Left lung (tissue), 10 donors: ENCODE results near the gene ZNF423. TPM values are rescaled to one million over a fixed set of nuclear protein-coding genes. Genes with fewer than 3 reads are reported as not detected.

Experiments
- ATAC-seq: fragments of 200-7000 bp; cut with Tn5 transposase; one replicate; pipeline ENCODE4 v1.9.1; 2020; ENCODE audit warnings: moderate library complexity
- DNase-seq, 4 donors: peaks; one replicate each; pipeline ENCODE4 v3.0.0-alpha.2; 2013 to 2020
- H3K27ac ChIP-seq, 2 donors: fragments of 200-600 bp; sonication (generic) in 1 of 2; one replicate each; pipeline versions ENCODE4 v1.5.0 to v1.8.0; 2020 to 2021
- H3K27me3 ChIP-seq, 2 donors: fragments of 200-600 bp; sonication (generic) in 1 of 2; one replicate each; pipeline versions ENCODE4 v1.5.0 to v1.8.0; 2020 to 2021
- H3K36me3 ChIP-seq, 2 donors: fragments of 200-600 bp; sonication (generic) in 1 of 2; one replicate each; pipeline versions ENCODE4 v1.5.0 to v1.8.0; 2020 to 2021
- H3K4me1 ChIP-seq, 2 donors: fragments of 200-600 bp; one replicate each; pipeline ENCODE4 v1.8.0; 2021
- H3K4me3 ChIP-seq, 2 donors: fragments of 200-600 bp; sonication (generic) in 1 of 2; one replicate each; pipeline versions ENCODE4 v1.5.0 to v1.8.0; 2020 to 2021; ENCODE audit warnings: mild to moderate bottlenecking in 1 of 2
- H3K9me3 ChIP-seq, 2 donors: fragments of 200-600 bp; sonication (generic) in 1 of 2; one replicate each; pipeline versions ENCODE4 v1.5.0 to v1.8.0; 2020 to 2021
- intact Hi-C, 2 donors: fragments of 100-400 bp; cut with DNase I; formaldehyde crosslinking; loops; one replicate each; pipeline versions ENCODE4 v1.11.2 to v1.14.2; 2022
- polyA plus RNA-seq, 6 donors: library from polyadenylated mRNA; unstranded; fragments of 120-200 nt; gene quantifications; one replicate each; pipeline ENCODE4 v1.2.1, GENCODE V29; 2013; ENCODE audit not compliant: insufficient read length in 6 of 6
- total RNA-seq, 2 donors: library from RNA; stranded (reverse); fragmentation: NEBNext Ultra II Directional; extraction: Animal tissue kit (Norgen Biotek cat#: 25700); gene quantifications; one replicate each; pipeline ENCODE4 v1.2.1, GENCODE V29; 2021
- TF ChIP-seq, protein P1 (sequence below), 2 donors: fragments of 200-600 bp; sonication (generic) in 1 of 2; IDR thresholded peaks; one replicate each; pipeline versions ENCODE4 v1.5.0 to v1.8.0; 2021; ENCODE audit warnings: antibody characterized with exemption in 2 of 2
- donor health status: DM: no; HTN: yes; CAD: no.
- donor health status: DM: no; HTN: no; CAD: no.

Gene ZNF423
- total and polyA plus RNA-seq, 8 donors: 7.8 to 30.5 (median 26.6) TPM

- Histone ChIP-seq H3K4me1 (no peaks in the 10 kb centered on the region), H3K9me3 (no peaks in the 10 kb centered on the region), H3K27ac (no peak overlapping the region), H3K4me3 (no peak overlapping the region), H3K36me3 (no peaks in the 10 kb centered on the region), H3K27me3 (no peaks in the 10 kb centered on the region)
- intact Hi-C loops: no loop called here
- TF ChIP-seq, protein P1, sequence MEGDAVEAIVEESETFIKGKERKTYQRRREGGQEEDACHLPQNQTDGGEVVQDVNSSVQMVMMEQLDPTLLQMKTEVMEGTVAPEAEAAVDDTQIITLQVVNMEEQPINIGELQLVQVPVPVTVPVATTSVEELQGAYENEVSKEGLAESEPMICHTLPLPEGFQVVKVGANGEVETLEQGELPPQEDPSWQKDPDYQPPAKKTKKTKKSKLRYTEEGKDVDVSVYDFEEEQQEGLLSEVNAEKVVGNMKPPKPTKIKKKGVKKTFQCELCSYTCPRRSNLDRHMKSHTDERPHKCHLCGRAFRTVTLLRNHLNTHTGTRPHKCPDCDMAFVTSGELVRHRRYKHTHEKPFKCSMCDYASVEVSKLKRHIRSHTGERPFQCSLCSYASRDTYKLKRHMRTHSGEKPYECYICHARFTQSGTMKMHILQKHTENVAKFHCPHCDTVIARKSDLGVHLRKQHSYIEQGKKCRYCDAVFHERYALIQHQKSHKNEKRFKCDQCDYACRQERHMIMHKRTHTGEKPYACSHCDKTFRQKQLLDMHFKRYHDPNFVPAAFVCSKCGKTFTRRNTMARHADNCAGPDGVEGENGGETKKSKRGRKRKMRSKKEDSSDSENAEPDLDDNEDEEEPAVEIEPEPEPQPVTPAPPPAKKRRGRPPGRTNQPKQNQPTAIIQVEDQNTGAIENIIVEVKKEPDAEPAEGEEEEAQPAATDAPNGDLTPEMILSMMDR (IDR thresholded peaks at IDR 0.05): no peak
- ATAC-seq (no peak), DNase-seq (no peak)
Measured at GRCh38 chr16:49542946-49543630, 312.8 kb downstream of the ZNF423 start.

DNA sequence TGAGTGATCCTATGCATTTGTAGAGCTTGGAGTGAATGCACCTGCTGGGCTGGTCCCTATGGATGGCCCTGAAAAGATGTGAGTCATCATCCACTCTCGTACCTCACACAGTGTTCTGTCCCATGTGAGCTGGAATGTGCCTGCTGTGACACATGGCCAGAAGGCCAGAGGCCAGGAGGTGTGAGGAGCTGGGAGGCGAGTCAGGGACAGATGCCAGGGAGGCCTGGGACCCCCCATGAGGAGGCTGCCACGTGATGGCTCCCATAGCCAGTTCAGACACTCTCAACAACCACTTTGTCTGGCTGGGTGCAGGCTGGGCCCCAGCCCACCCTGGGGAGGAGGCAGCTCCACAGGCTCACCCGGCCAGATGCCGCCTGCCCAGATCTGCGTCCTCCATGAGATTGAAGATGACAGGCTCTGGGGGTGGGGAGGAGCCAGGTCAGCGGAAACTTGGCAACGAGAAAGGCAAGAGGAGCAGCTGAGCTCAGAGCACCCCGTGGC, 313.5 kb downstream of the ZNF423 start:
- no peak for ATAC-seq
- H3K4me1 ChIP-seq: no peaks in the 10 kb centered on the region
- no peaks in the 10 kb centered on the region for H3K36me3 ChIP-seq
- TF ChIP-seq, protein P1 (IDR thresholded peaks at IDR 0.05): no peak
- intact Hi-C loops: no loop called here
- DNase-seq: no peak
- no peak overlapping the region for H3K27ac ChIP-seq
- H3K27me3 ChIP-seq: no peaks in the 10 kb centered on the region
- H3K4me3 ChIP-seq: no peak overlapping the region
- no peaks in the 10 kb centered on the region for H3K9me3 ChIP-seq

GRCh38 chr16:49540836-49541235, 315.1 kb downstream of the ZNF423 start:
- H3K4me1 ChIP-seq: no peaks in the 10 kb centered on the region
- intact Hi-C loops: no loop called here
- H3K9me3 ChIP-seq: no peaks in the 10 kb centered on the region
- DNase-seq: no peak
- H3K27ac ChIP-seq: no peak overlapping the region
- no peaks in the 10 kb centered on the region for H3K36me3 ChIP-seq
- H3K27me3 ChIP-seq: no peaks in the 10 kb centered on the region
- TF ChIP-seq, protein P1 (IDR thresholded peaks at IDR 0.05): no peak
- H3K4me3 ChIP-seq: no peak overlapping the region
- no peak for ATAC-seq

DNA sequence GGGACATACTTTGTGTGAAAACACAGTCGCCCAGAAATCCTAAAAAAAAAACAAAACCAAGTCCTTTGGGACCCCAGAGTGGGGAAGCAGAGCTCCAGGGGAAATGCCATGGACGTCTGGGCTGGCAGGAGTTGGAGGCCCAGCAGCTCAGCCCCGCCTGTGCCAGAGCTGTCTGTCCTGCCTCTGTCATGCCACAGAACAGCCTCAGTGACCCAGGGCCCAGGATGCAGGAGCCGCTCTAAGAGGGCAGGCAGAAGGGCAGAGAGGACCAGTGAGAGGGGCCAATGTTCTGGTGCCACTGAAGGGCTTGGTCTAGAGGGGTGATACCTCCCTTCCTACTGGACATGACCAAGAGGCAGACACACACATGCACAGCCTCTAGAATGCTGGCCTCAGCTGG, 316.2 kb downstream of the ZNF423 start:
- no peak overlapping the region for H3K4me3 ChIP-seq
- intact Hi-C loops: no loop called here
- ATAC-seq (no peak), DNase-seq (no peak)
- no peak overlapping the region for H3K27ac ChIP-seq
- no peaks in the 10 kb centered on the region for H3K27me3 ChIP-seq
- TF ChIP-seq, protein P1 (IDR thresholded peaks at IDR 0.05): no peak
- H3K9me3 ChIP-seq: no peaks in the 10 kb centered on the region
- no peaks in the 10 kb centered on the region for H3K4me1 ChIP-seq
- no peaks in the 10 kb centered on the region for H3K36me3 ChIP-seq

DNA sequence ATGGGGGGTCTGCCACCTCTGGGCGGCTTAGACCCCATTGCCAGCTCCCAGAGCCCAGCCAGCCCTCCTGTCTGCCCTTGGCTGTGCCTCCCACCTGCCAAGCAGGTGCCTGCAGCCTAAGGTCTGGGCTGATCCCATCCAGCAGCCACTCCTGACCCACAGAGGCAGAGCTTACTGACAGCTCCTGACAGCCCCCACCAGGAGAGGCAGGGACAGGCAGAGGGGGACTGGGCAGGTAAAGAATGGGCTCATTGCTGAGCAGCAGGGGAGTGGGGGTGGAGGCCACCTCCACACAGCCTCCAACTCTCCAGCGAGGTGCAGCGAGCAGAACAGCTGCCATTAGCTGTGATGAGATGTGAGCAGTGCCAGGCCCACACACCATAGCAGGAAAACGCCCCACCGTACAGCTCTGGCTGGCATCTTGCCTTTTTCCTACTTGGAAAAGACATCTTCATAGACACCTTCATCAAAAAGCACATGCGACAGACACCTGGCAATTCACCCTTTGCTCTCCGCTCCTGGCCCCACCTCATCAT, 317.9 kb downstream of the ZNF423 start:
- TF ChIP-seq, protein P1 (IDR thresholded peaks at IDR 0.05): no peak
- Histone ChIP-seq H3K4me3 (no peak overlapping the region), H3K27me3 (no peaks in the 10 kb centered on the region), H3K9me3 (no peaks in the 10 kb centered on the region), H3K27ac (no peak overlapping the region), H3K4me1 (no peaks in the 10 kb centered on the region), H3K36me3 (no peaks in the 10 kb centered on the region)
- intact Hi-C loops: no loop called here
- DNase-seq: no peak
- no peak for ATAC-seq
